OCI-LY7 (cell line): Measurements from ENCODE around the gene P2RY1.

Experiments used
- CTCF ChIP-seq: fragments of 200-600 bp; sonication (generic); conservative IDR thresholded peaks from 2 replicates; pipeline ENCODE4 v1.5.1; 2014; ENCODE audit warnings: mild to moderate bottlenecking, antibody characterized with exemption, low read length, moderate library complexity, mixed read lengths
- EZH2phosphoT487 ChIP-seq: fragments of 200-600 bp; sonication (generic); IDR thresholded peaks from 2 replicates; pipeline ENCODE4 v1.6.1; 2018; ENCODE audit warnings: low read depth, borderline replicate concordance, mild to moderate bottlenecking, mixed run types, antibody characterized with exemption, low read length, moderate library complexity, mixed read lengths

DNA sequence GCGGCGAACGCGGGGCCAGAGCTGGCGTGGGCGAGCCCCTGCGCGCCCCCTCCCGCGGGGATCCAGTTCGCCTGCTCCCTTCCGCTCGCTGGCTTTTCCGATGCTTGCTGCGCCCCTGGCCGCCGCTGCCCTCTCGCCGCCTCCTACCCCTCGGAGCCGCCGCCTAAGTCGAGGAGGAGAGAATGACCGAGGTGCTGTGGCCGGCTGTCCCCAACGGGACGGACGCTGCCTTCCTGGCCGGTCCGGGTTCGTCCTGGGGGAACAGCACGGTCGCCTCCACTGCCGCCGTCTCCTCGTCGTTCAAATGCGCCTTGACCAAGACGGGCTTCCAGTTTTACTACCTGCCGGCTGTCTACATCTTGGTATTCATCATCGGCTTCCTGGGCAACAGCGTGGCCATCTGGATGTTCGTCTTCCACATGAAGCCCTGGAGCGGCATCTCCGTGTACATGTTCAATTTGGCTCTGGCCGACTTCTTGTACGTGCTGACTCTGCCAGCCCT is 721 bp downstream of the P2RY1 start:
- TF ChIP-seq CTCF, result no peak
- TF ChIP-seq EZH2phosphoT487, result no peak
